ENCODE results near the gene CLSTN2.

Gene CLSTN2

GRCh38 chr3:140463355-140463754 lies 528.4 kb downstream of the CLSTN2 start:
- no peak for TF ChIP-seq CTCF (IDR thresholded peaks at IDR 0.05; ENCODE audit: control insufficient read depth, insufficient read depth, low read depth, low read length, missing control alignments)
- DNase-seq (ENCODE audit: low read depth) = no peak
- no peak overlapping the region for H3K4me3 ChIP-seq (ENCODE audit: control insufficient read depth, low read depth, low read length)

DNA sequence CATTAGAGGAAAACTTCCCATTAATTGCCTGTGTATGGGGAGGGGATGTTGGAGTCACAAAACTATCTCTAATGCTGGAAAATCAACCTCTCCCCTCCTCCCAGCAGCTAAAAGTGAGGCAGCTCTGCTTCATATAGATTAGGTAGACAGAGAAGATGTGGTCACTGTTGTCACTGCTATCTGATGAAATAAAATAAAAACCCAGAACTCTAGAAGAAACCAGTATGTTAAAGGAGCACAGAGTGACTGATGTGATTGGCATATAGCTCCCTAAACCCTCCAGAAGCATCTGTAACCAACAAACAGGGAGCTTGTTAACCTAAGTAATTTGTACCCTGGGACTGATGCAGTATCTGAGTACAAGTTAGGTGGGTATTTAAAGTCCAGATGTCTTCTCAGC lies 531.0 kb downstream of the CLSTN2 start:
- no peak for TF ChIP-seq CTCF (IDR thresholded peaks at IDR 0.05; ENCODE audit: control insufficient read depth, insufficient read depth, low read depth, low read length, missing control alignments)
- no peak overlapping the region for H3K4me3 ChIP-seq (ENCODE audit: control insufficient read depth, low read depth, low read length)
- DNase-seq (ENCODE audit: low read depth) = no peak

GRCh38 chr3:140466535-140466934 lies 531.5 kb downstream of the CLSTN2 start:
- DNase-seq (ENCODE audit: low read depth) = no peak
- TF ChIP-seq CTCF (IDR thresholded peaks at IDR 0.05; ENCODE audit: control insufficient read depth, insufficient read depth, low read depth, low read length, missing control alignments) = no peak
- H3K4me3 ChIP-seq (ENCODE audit: control insufficient read depth, low read depth, low read length) = no peak overlapping the region

- TF ChIP-seq CTCF (IDR thresholded peaks at IDR 0.05; ENCODE audit: control insufficient read depth, insufficient read depth, low read depth, low read length, missing control alignments) = no peak
- no peak overlapping the region for H3K4me3 ChIP-seq (ENCODE audit: control insufficient read depth, low read depth, low read length)
- no peak for DNase-seq (ENCODE audit: low read depth)
Observed at GRCh38 chr3:140467104-140467577, 532.2 kb downstream of the CLSTN2 start.

DNA sequence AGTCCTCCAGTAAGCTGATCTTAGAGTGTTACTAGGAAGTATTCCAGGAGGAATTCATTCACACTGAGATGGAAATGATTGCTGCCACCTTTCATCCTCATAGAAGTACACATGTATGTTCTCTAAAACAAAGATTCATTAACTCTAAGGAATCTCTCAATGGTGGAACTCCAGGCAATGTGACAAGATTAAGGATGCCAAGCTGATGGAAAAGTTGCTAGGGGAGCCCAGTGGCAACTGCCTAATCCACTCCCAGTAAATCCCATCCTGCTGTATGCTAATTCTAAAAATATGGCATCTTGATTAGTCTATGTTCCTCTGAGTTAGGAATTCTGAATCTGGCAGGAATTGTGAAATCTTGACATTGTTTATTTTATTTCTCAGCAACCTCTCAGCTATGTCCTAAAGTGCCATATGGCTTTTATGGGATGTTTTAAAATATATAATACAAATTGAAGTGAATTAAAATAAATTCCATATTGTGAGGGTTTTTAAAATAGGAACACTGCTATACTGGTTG lies 532.9 kb downstream of the CLSTN2 start:
- no peak for DNase-seq (ENCODE audit: low read depth)
- H3K4me3 ChIP-seq (ENCODE audit: control insufficient read depth, low read depth, low read length) = no peak overlapping the region
- TF ChIP-seq CTCF (IDR thresholded peaks at IDR 0.05; ENCODE audit: control insufficient read depth, insufficient read depth, low read depth, low read length, missing control alignments) = no peak

- no peak overlapping the region for H3K4me3 ChIP-seq (ENCODE audit: control insufficient read depth, low read depth, low read length)
- TF ChIP-seq CTCF (IDR thresholded peaks at IDR 0.05; ENCODE audit: control insufficient read depth, insufficient read depth, low read depth, low read length, missing control alignments) = no peak
- DNase-seq (ENCODE audit: low read depth) = no peak
Observed at GRCh38 chr3:140468407-140468806, 533.4 kb downstream of the CLSTN2 start.

- DNase-seq (ENCODE audit: low read depth) = no peak
- no peak for TF ChIP-seq CTCF (IDR thresholded peaks at IDR 0.05; ENCODE audit: control insufficient read depth, insufficient read depth, low read depth, low read length, missing control alignments)
- H3K4me3 ChIP-seq (ENCODE audit: control insufficient read depth, low read depth, low read length) = no peak overlapping the region
Observed at GRCh38 chr3:140469491-140469890, 534.5 kb downstream of the CLSTN2 start.

Data from AG09309 (cell line).